BE2C (cell line): ENCODE measurements around the gene FAM53B.

Source experiments
- DNase-seq: peaks from one replicate; pipeline ENCODE4 v3.0.0-alpha.2; 2020
- H3K27me3 ChIP-seq: fragments of 250-450 bp; sonication (Bioruptor Pico); 2 replicates; pipeline ENCODE4 v1.5.1; 2020; ENCODE audit warnings: mild to moderate bottlenecking
- H3K36me3 ChIP-seq: fragments of 250-450 bp; sonication (Bioruptor Pico); 2 replicates; pipeline ENCODE4 v1.5.1; 2020; ENCODE audit warnings: mild to moderate bottlenecking
- H3K4me1 ChIP-seq: fragments of 250-450 bp; sonication (Bioruptor Pico); 2 replicates; pipeline ENCODE4 v1.5.1; 2020
- H3K4me3 ChIP-seq: 2 replicates; pipeline ENCODE4 v1.5.1; 2011; ENCODE audit warnings: low read depth, low read length
- H3K9me3 ChIP-seq: fragments of 250-450 bp; sonication (Bioruptor Pico); 2 replicates; pipeline ENCODE4 v1.5.1; 2020
- CTCF ChIP-seq: IDR thresholded peaks from 2 replicates; pipeline ENCODE4 v1.5.1; 2012; ENCODE audit warnings: mild to moderate bottlenecking, low read depth, low read length

The FAM53B gene

GRCh38 chr10:124696446-124697392 is 47.5 kb downstream of the FAM53B start:
- no peak overlapping the region for H3K4me3 ChIP-seq
- peaks cover 11% of the 10 kb centered on the region for H3K36me3 ChIP-seq
- peaks cover 3% of the 10 kb centered on the region; the same call in 1 of the 2 replicates for H3K4me1 ChIP-seq

GRCh38 chr10:124695259-124695658 is 48.9 kb downstream of the FAM53B start:
- H3K27me3 ChIP-seq: no peaks in the 10 kb centered on the region
- DNase-seq: no peak
- H3K36me3 ChIP-seq: peaks cover 15% of the 10 kb centered on the region
- no peak overlapping the region for H3K4me3 ChIP-seq
- H3K4me1 ChIP-seq: peaks cover 3% of the 10 kb centered on the region; the same call in 1 of the 2 replicates
- H3K9me3 ChIP-seq: no peaks in the 10 kb centered on the region
- no peak for TF ChIP-seq CTCF

More at GRCh38 chr10:124696446-124697392, 47.5 kb downstream of the FAM53B start:
- H3K27me3 ChIP-seq: no peaks in the 10 kb centered on the region
- no peak for TF ChIP-seq CTCF
- H3K9me3 ChIP-seq: no peaks in the 10 kb centered on the region
- no peak for DNase-seq

GRCh38 chr10:124694481-124695220 is 49.5 kb downstream of the FAM53B start:
- H3K4me3 ChIP-seq: no peak overlapping the region
- H3K4me1 ChIP-seq: peaks cover 3% of the 10 kb centered on the region; the same call in 1 of the 2 replicates
- no peaks in the 10 kb centered on the region for H3K9me3 ChIP-seq
- H3K36me3 ChIP-seq: peaks cover 20% of the 10 kb centered on the region
- H3K27me3 ChIP-seq: no peaks in the 10 kb centered on the region
- DNase-seq: no peak
- no peak for TF ChIP-seq CTCF

GRCh38 chr10:124693801-124694416 is 50.3 kb downstream of the FAM53B start:
- Histone ChIP-seq H3K4me3 (no peak overlapping the region), H3K9me3 (no peaks in the 10 kb centered on the region), H3K27me3 (no peaks in the 10 kb centered on the region), H3K36me3 (peaks cover 25% of the 10 kb centered on the region), H3K4me1 (peaks cover 3% of the 10 kb centered on the region; the same call in 1 of the 2 replicates)
- DNase-seq: no peak
- TF ChIP-seq CTCF: no peak

- no peak for DNase-seq
- Histone ChIP-seq H3K4me1 (peaks cover 3% of the 10 kb centered on the region; the same call in 1 of the 2 replicates), H3K4me3 (no peak overlapping the region), H3K36me3 (peaks cover 25% of the 10 kb centered on the region), H3K9me3 (no peaks in the 10 kb centered on the region), H3K27me3 (no peaks in the 10 kb centered on the region)
- no peak for TF ChIP-seq CTCF
Observed at GRCh38 chr10:124693396-124693795, 50.8 kb downstream of the FAM53B start.
